Measurements from ENCODE around the gene FAM209A.

Gene FAM209A

GRCh38 chr20:56511926-56512325, 12.6 kb upstream of the FAM209A start:
- TF ChIP-seq CTCF (IDR thresholded peaks at IDR 0.05; ENCODE audit: extremely low read depth, missing control alignments), result no peak
- DNase-seq (ENCODE audit: low spot score), result no peak

- TF ChIP-seq CTCF (IDR thresholded peaks at IDR 0.05; ENCODE audit: extremely low read depth, missing control alignments), result no peak
- DNase-seq (ENCODE audit: low spot score), result no peak
Measured at GRCh38 chr20:56513161-56514150, 11.1 kb upstream of the FAM209A start.

- DNase-seq (ENCODE audit: low spot score), result no peak
- no peak for TF ChIP-seq CTCF (IDR thresholded peaks at IDR 0.05; ENCODE audit: extremely low read depth, missing control alignments)
Measured at GRCh38 chr20:56516631-56517030, 7.9 kb upstream of the FAM209A start.

GRCh38 chr20:56517211-56517610, 7.3 kb upstream of the FAM209A start:
- TF ChIP-seq CTCF (IDR thresholded peaks at IDR 0.05; ENCODE audit: extremely low read depth, missing control alignments), result no peak
- DNase-seq (ENCODE audit: low spot score), result no peak

GRCh38 chr20:56517641-56518040, 6.9 kb upstream of the FAM209A start:
- TF ChIP-seq CTCF (IDR thresholded peaks at IDR 0.05; ENCODE audit: extremely low read depth, missing control alignments), result no peak
- DNase-seq (ENCODE audit: low spot score), result no peak

- no peak for TF ChIP-seq CTCF (IDR thresholded peaks at IDR 0.05; ENCODE audit: extremely low read depth, missing control alignments)
Measured at GRCh38 chr20:56518126-56518525, 6.4 kb upstream of the FAM209A start.

GRCh38 chr20:56518721-56519398, 5.7 kb upstream of the FAM209A start:
- TF ChIP-seq CTCF (IDR thresholded peaks at IDR 0.05; ENCODE audit: extremely low read depth, missing control alignments), result no peak
- no peak for DNase-seq (ENCODE audit: low spot score)

More at GRCh38 chr20:56518126-56518525, 6.4 kb upstream of the FAM209A start:
- no peak for DNase-seq (ENCODE audit: low spot score)

Measured in GM20000 (cell line).